ENCODE results near the gene ARHGAP8.
"Not testable (repeated sequence)": the region's sequence is repeated elsewhere in the genome, so short reads cannot be mapped to it uniquely, and the experiment has no call there.

ARHGAP8 gene

GRCh38 chr22:44727148-44727547 lies 25.2 kb upstream of the ARHGAP8 start:
- DNase-seq, result no peak

- DNase-seq, result no peak
These were observed 24.7 kb upstream of the ARHGAP8 start for GRCh38 chr22:44727709-44728108.

GRCh38 chr22:44728761-44729324 lies 23.5 kb upstream of the ARHGAP8 start:
- DNase-seq, result no peak

- no peak for DNase-seq
These were observed 22.9 kb upstream of the ARHGAP8 start for GRCh38 chr22:44729391-44730021.

GRCh38 chr22:44730022-44730393 lies 22.4 kb upstream of the ARHGAP8 start:
- no peak for DNase-seq

GRCh38 chr22:44730490-44731356 lies 21.7 kb upstream of the ARHGAP8 start:
- DNase-seq, result no peak

- DNase-seq, result no peak
These were observed 20.9 kb upstream of the ARHGAP8 start for GRCh38 chr22:44731357-44731970.

- DNase-seq, result no peak
These were observed 20.3 kb upstream of the ARHGAP8 start for GRCh38 chr22:44732017-44732561.

- no peak for DNase-seq
These were observed 19.7 kb upstream of the ARHGAP8 start for GRCh38 chr22:44732661-44733060.

GRCh38 chr22:44733426-44734106 lies 18.8 kb upstream of the ARHGAP8 start:
- no peak for DNase-seq

GRCh38 chr22:44734278-44734677 lies 18.1 kb upstream of the ARHGAP8 start:
- DNase-seq, result no peak

GRCh38 chr22:44734801-44735517 lies 17.4 kb upstream of the ARHGAP8 start:
- DNase-seq, result no peak

- DNase-seq, result no peak
These were observed 16.6 kb upstream of the ARHGAP8 start for GRCh38 chr22:44735518-44736428.

GRCh38 chr22:44736581-44737405 lies 15.6 kb upstream of the ARHGAP8 start:
- DNase-seq, result no peak

- no peak for DNase-seq
These were observed 14.7 kb upstream of the ARHGAP8 start for GRCh38 chr22:44737406-44738346.

- no peak for DNase-seq
These were observed 14.0 kb upstream of the ARHGAP8 start for GRCh38 chr22:44738347-44738715.

- DNase-seq, result no peak
These were observed 13.4 kb upstream of the ARHGAP8 start for GRCh38 chr22:44739024-44739423.

- DNase-seq, result not testable (repeated sequence)
These were observed 12.7 kb upstream of the ARHGAP8 start for GRCh38 chr22:44739666-44740065.

- DNase-seq, result no peak
These were observed 12.1 kb upstream of the ARHGAP8 start for GRCh38 chr22:44740307-44740706.

Data from NCI-H1092 (cell line).